Measurements from ENCODE around the gene LYST.

The LYST gene

DNA sequence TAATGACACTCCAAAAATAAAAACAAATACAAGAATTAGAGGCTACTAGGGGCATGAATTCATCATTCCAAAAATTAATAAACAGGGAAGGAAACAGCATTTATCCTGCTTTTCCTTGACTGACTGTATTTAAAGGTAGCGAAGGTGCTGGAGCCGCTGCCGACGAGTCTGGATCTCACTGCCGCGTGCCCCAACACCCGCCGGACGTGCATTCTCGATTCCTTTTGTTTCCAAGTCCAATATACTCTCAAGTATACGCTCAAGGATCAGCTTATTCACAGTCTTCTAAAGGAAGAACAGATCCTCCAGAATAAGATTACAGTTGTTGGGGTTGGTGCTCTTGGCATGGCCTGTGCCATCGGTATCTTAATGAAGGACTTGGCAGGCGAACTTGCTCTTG is 129.0 kb downstream of the LYST start:
- peak overlapping the region; percentile 51 for H3K27ac ChIP-seq
- peaks cover 10 to 12% of the 10 kb centered on the region in 2 experiments for H3K4me1 ChIP-seq (ENCODE audit: control insufficient read depth in 1 of 2, insufficient read depth in 1 of 2, low read depth in 1 of 2, low read length in 1 of 2)
- H3K4me3 ChIP-seq (ENCODE audit: low read depth in 1 of 2, low read length in 1 of 2), result no peak overlapping the region
- no peaks in the 10 kb centered on the region for H3K9me3 ChIP-seq
- H3K27me3 ChIP-seq, result no peaks in the 10 kb centered on the region
- H3K36me3 ChIP-seq, result peaks cover 92% of the 10 kb centered on the region
- TF ChIP-seq CTCF (IDR thresholded peaks at IDR 0.05), result no peak

DNA sequence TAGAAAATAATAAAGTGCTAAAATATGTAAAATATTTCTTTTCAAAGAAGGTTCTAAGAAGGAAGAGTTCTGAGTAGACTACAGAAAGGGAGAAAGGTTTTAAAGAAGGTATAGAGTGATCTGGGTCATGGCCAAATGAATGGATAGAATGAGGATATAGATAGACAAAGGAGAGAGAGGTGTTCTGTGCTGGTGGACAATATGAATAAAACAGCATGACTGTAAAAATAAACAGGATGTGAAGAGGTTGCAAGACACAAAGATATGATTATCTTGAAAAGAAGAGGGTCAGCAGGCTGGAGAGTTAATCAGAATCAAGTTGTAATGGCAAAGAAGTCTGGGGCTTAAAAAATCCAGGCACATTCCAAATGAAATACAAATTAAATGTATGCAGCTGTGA is 130.4 kb downstream of the LYST start:
- Histone ChIP-seq H3K9me3 (no peaks in the 10 kb centered on the region), H3K27me3 (no peaks in the 10 kb centered on the region), H3K4me3 (ENCODE audit: low read depth in 1 of 2, low read length in 1 of 2) (no peak overlapping the region), H3K27ac (no peak overlapping the region), H3K36me3 (peaks cover 92% of the 10 kb centered on the region), H3K4me1 (ENCODE audit: control insufficient read depth in 1 of 2, insufficient read depth in 1 of 2, low read depth in 1 of 2, low read length in 1 of 2) (peaks cover 10 to 12% of the 10 kb centered on the region in 2 experiments)
- no peak for TF ChIP-seq CTCF (IDR thresholded peaks at IDR 0.05)

DNA sequence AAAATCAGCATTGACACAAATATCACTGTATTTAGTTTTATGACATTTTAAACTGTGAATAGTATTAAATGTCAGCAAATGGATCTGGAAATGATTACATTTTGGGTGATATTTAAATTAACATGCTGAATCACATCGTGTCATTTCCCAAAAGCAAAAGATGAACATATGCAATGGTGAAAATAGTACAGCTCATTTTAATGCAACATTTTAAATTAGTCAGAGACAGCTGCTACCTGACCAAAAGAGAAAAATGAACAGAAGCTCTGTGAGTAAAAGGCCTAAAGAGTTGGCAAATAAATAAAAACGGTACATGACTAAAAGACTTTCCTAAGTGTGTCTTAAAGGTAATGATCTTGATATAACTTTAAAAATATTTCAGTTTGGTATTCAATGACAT is 131.1 kb downstream of the LYST start:
- no peaks in the 10 kb centered on the region for H3K9me3 ChIP-seq

GRCh38 chr1:235734335-235734734 is 132.4 kb downstream of the LYST start:
- no peak overlapping the region for H3K27ac ChIP-seq
- no peak overlapping the region for H3K4me3 ChIP-seq (ENCODE audit: low read depth in 1 of 2, low read length in 1 of 2)
- no peaks in the 10 kb centered on the region for H3K27me3 ChIP-seq
- no peak for TF ChIP-seq CTCF (IDR thresholded peaks at IDR 0.05)
- no peaks in the 10 kb centered on the region for H3K9me3 ChIP-seq
- peaks cover 7 to 10% of the 10 kb centered on the region in 2 experiments for H3K4me1 ChIP-seq (ENCODE audit: control insufficient read depth in 1 of 2, insufficient read depth in 1 of 2, low read depth in 1 of 2, low read length in 1 of 2)
- H3K36me3 ChIP-seq, result peaks cover 92% of the 10 kb centered on the region

More for the DNA sequence above, 131.1 kb downstream of the LYST start:
- Histone ChIP-seq H3K27me3 (no peaks in the 10 kb centered on the region), H3K36me3 (peaks cover 92% of the 10 kb centered on the region), H3K4me1 (ENCODE audit: control insufficient read depth in 1 of 2, insufficient read depth in 1 of 2, low read depth in 1 of 2, low read length in 1 of 2) (peaks cover 10 to 12% of the 10 kb centered on the region in 2 experiments), H3K27ac (no peak overlapping the region), H3K4me3 (ENCODE audit: low read depth in 1 of 2, low read length in 1 of 2) (no peak overlapping the region)
- TF ChIP-seq CTCF (IDR thresholded peaks at IDR 0.05), result no peak

GRCh38 chr1:235730007-235730406 is 136.7 kb downstream of the LYST start:
- no peaks in the 10 kb centered on the region for H3K4me1 ChIP-seq (ENCODE audit: control insufficient read depth in 1 of 2, insufficient read depth in 1 of 2, low read depth in 1 of 2, low read length in 1 of 2)
- no peaks in the 10 kb centered on the region for H3K9me3 ChIP-seq
- no peaks in the 10 kb centered on the region for H3K27me3 ChIP-seq
- TF ChIP-seq CTCF (IDR thresholded peaks at IDR 0.05), result no peak
- H3K4me3 ChIP-seq (ENCODE audit: low read depth in 1 of 2, low read length in 1 of 2), result no peak overlapping the region
- H3K27ac ChIP-seq, result no peak overlapping the region
- H3K36me3 ChIP-seq, result peaks cover 97% of the 10 kb centered on the region

DNA sequence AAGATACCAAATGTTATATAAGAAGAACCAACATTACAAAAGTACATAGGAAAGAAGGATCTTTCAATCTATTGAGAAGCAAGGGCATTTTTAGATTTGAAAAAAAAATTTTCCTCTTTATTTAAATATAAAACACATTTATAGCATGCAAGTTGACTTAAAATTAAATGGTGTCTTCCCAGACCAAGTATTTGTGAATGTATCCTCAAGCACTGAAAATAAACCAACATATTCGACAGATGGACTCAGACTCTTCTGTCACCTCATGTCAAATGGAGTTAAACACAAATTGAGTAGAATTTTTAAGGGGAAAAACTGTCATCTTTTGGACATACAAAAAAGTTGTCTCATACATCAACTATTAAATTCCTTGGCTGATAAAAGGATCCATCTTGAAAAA is 140.1 kb downstream of the LYST start:
- Histone ChIP-seq H3K4me1 (ENCODE audit: control insufficient read depth in 1 of 2, insufficient read depth in 1 of 2, low read depth in 1 of 2, low read length in 1 of 2) (no peaks in the 10 kb centered on the region), H3K9me3 (no peaks in the 10 kb centered on the region), H3K27me3 (no peaks in the 10 kb centered on the region), H3K4me3 (ENCODE audit: low read depth in 1 of 2, low read length in 1 of 2) (no peak overlapping the region), H3K27ac (no peak overlapping the region), H3K36me3 (peaks cover 100% of the 10 kb centered on the region)
- no peak for TF ChIP-seq CTCF (IDR thresholded peaks at IDR 0.05)

Data from neutrophil (primary cell).